Epithelial cell of prostate (primary cell): Measurements from ENCODE around the gene NOB1.

Source experiments
- DNase-seq: peaks from one replicate; pipeline ENCODE4 v3.0.0-alpha.2; 2011; ENCODE audit warnings: low read depth, low spot score
- H3K27ac ChIP-seq: fragments of 450-650 bp; 2 replicates; pipeline ENCODE4 v1.5.1; 2017; ENCODE audit warnings: mild to moderate bottlenecking

The NOB1 gene

DNA sequence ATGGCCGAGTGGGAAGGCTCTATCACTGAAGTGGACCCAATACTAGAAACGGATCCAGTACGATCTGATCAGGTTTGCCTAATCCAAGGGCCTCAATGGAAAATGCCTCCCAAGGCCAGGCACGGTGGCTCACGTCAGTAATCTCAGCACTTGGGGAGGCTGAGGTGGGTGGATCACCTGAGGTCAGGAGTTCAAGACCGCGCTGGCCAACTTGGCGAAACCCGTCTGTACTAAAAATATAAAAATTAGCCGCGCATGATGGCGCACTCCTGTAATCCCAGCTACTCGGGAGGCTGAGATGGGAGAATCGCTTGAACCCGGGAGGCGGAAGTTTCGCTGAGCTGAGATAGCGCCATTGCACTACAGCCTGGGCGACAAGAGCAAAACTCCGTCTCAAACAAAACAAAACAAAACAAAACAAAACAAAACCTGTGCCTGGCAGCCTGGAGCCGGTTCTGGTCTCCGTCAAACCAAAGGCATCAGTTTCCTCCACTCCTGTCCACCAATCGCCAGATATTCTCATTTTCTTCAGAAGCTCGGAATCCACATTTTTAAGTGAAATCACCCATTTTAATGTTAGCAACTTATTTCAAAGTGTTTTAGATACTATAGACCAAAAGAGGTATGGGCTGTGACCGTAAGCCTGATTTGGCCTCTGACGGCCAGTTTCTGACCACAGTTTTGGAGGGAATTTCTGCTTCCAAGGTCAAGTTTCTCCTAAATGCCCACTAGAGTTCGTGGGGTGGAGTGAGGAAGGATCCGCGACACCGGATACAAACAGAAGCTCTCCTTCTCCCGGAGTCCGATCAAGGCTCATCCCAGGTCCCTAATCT lies 29.0 kb downstream of the NOB1 start:
- peak overlapping the region; percentile 87 for H3K27ac ChIP-seq
- DNase-seq: no peak

DNA sequence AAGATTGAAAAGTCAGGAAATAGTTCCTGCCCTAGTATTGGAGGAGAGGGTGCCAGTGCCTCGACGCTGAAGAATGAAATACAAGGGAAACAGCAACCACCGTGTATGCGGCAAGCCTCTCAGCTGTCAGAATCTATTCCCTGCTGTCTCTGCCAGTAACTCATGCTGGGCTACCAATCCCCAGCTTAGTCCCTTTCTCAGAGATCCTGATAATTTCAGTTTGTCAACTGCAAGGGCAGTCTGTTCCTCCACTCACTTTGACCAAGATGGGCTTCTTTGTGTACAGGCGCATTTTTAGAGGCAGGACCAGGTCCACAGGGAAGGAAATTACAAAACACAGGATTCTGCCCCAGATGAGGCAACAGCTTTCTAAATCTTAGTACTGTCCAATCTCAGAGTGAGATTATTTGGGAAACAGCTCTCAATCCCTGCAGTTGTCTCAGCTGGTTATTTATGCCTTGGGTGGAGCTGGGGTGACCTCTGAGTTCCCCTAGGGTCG lies 29.7 kb downstream of the NOB1 start:
- DNase-seq: no peak
- H3K27ac ChIP-seq: peak overlapping the region; percentile 87

DNA sequence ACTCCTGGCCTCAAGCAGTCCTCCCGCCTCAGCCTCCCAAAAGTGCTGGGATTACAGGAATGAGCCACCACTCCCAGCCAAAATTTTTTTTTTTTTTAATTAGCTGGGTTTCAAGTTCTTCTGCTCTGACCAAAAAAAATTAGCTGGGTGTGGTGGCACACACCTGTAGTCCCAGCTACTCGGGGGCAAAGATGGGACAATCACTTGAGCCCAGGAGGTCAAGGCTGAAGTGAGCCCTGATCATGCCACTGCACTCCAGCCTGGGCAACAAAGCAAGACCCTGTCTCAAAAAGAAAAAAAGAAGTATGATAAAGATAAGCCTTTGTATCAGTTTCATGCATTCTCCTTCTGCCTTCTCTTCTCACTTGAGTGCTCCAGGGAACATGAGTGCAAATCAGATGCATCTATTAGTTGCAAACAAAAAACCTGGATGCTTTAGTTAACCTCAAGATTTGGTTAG lies 30.3 kb downstream of the NOB1 start:
- no peak overlapping the region for H3K27ac ChIP-seq
- no peak for DNase-seq

DNA sequence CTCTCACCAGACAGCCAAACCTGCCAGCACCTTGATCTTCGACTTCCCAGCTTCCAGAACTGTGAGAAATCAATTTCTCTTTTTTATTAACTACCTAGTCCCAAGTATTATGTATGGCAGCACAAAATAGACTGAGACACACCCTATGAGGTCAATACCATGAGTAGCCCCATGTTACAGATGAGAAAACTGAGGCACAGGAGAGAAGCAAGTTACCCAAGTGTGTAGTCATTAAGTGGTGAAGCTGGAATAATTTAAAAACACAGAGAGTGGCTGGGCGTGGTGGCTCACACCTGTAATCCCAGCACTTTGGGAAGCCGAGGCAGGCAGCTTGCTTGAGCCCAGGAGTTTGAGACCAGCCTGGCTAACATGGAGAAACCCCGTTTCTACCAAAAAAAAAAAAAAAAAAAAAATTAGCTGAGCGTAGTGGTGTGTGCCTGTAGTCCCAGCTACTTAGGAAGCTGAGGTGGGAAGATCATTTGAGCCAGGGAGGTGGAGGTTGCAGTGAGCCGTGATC lies 33.2 kb downstream of the NOB1 start:
- H3K27ac ChIP-seq: no peak overlapping the region
- no peak for DNase-seq

DNA sequence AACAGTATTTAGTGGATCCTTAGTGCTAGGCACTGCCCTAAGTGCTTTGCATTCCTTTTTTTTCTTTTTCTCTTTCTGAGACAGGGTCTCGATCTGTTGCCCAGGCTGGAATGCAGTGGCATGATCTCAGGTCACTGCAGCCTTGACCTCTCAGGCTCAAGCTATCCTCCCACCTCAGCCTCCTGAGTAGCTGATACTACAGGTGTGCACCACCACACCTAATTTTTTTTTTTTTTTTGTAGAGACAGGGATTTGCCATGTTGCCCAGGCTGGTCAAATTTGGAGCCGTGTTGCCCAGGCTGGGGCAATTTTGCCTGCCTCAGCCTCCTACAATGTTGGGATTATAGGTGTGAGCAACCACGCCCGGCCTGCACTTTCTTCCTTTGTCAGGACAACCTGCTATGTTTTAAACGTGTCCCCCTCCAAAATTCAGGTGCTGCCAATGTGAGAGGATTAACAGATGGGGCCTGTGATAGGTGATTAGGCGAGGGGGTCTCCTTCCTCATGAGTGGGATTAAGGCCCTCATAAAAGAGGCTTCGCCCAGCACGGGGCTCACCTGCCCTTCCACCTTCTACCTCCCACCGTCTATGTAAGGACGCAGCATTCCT lies 33.8 kb downstream of the NOB1 start:
- DNase-seq: no peak
- H3K27ac ChIP-seq: no peak overlapping the region

DNA sequence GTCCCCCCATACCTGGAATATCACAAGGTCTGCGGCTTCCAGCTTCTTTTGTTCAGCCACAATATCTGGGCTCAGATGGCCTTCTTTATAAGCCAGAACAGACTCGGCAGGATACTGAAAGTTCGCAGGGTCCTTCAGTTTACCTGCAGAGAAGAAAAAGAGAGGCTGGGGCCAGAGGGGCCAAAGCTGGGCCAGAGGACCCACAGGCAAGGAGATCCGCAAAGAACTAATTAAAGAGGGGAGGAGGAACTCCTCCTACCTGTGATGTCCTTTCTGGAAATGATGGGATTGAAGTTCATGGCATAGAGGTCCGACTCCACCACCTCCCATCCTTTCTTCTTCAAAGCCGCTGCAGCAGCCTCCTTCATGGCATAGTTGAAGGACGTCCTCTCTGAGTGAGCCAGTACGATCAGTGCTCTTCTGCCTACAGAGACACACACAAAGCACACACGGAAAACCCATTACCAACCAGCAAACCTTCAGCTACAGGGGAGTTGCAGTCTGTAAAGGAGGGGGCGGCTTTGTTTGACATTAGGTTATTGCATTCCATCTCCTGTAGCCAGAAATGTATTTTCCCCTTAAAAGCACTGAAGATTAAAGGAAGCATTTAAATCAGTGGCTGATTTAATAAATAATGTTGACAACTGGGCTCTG lies 36.5 kb downstream of the NOB1 start:
- no peak overlapping the region for H3K27ac ChIP-seq
- DNase-seq: no peak

DNA sequence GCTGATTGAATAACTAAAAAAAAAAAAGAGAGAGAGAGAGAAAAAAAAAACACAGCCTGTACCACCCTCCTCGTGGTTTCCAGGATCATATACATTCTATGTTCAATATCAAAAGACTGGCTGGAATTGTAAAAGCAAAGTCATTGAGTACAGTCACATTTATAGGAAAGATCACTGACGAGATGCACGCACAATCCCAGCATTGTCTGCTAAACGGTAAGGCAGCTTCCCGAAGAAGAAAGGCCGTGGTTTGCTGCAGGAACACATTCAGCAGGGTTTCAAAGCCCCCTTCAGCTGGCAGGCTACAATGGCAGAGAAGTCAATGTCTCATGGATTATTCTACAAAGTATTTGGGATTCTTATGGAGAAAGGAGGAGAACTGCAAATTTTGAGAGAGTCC lies 37.7 kb downstream of the NOB1 start:
- DNase-seq: no peak

DNA sequence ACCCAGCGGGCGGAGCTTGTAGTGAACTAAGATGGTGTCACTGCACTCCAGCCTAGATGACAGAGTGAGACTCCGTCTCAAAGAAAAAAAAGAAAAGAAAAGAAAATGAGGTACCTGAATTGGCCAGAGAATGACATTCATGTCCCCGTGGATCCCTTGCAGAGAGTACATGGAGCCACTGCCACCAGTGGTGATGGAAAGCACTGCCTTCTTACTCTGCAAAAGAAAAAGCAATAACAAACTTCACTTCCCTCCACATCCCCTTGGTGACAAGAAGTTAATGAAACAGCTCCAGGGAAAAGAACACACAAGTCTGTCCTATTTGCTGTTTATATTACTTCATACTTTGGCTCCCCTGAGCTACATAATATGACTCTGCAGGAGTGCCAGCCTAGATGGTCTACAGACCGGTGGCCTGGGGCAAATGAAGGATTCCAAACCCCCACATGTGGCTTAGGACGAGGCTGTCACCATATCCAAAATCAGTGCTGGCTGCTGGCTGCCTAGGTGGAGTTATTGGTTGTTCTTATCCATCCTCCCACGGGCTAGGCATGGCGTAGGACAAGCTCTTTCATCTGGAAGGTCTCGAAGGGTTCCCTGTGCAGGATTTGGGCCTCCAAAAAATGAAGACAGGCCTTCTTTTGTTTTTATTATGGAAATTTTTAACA lies 41.7 kb downstream of the NOB1 start:
- no peak overlapping the region for H3K27ac ChIP-seq
- DNase-seq: no peak

More for the DNA sequence above, 37.7 kb downstream of the NOB1 start:
- H3K27ac ChIP-seq: no peak overlapping the region

DNA sequence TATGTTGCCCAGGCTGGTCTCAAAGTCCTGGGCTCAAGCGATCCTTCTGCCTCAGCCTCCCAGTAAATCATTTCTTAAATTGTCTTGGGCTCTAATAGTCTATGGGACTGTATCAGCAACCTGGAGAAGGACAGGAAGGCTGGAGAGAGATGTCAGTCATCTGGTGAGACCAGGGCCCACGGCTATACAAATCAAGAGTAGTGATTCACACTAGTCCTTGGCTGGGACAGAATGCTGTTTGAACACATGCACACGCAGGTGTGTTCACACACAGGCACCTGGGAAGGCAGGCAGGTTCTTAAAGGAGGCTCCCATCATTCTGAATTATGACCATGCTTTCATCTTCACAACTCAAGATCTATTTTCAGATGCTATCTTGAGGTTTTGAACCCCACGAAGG lies 42.4 kb downstream of the NOB1 start:
- DNase-seq: no peak
- H3K27ac ChIP-seq: peak overlapping the region; percentile 67

DNA sequence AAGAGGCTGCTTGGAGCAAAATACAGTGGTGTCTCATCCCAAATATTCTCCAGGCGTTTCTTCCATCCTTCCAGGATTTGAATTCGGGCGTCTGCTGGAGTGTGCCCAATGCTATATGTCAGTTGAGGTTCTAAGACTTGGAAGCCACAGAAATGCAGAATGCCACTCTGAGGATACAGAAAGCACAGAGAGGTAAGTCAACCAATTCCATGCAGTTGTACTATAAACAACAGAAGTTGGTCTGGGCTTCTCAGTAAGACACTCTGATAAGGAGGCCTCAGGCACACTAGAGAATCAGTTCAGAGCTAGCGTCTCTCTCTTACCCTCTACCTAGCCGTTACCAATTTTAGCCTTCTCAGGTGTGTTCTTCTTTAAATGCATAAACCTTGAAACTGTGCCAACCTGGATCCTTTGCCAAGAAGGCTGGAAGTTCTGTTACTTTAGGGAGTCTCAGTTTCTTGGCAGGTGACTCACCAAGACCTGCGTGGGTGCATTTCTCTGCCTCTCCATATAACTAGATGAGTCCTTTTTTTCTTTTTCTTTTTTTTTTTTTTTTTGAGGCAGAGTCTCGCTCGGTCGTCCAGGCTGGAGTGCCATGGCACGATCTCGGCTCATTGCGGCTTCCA lies 43.5 kb downstream of the NOB1 start:
- H3K27ac ChIP-seq: peak overlapping the region; percentile 67
- DNase-seq: peak; percentile 87

DNA sequence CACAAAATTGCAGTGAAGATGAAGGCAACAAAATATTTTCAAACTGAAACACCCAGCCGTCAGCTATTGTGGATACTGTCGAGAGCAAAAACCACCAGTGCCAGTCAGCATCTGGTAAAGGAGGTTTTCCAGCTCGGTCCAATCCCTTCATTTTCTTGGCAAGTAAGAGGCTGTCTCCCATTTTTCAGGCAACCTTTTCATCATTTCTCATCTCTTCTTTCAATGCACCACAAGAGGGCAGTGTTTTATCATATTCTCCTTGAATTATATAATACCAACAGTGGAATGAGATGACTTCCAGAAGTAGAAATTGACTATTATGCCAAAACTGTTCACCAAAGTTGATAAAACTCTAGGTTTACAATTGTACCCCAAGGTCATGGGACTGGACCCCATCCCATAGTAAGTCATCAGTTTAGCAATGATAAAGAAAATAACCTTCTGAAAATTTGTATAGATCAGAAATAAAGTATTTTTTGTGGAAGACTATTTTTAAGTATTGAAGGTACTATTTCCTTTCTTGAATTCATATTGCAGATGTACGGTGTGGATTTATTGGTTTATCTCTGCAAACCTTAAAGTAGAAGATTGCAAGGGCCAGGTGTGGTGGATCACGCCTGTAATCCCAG lies 45.2 kb downstream of the NOB1 start:
- DNase-seq: no peak
- H3K27ac ChIP-seq: peak overlapping the region; percentile 67

DNA sequence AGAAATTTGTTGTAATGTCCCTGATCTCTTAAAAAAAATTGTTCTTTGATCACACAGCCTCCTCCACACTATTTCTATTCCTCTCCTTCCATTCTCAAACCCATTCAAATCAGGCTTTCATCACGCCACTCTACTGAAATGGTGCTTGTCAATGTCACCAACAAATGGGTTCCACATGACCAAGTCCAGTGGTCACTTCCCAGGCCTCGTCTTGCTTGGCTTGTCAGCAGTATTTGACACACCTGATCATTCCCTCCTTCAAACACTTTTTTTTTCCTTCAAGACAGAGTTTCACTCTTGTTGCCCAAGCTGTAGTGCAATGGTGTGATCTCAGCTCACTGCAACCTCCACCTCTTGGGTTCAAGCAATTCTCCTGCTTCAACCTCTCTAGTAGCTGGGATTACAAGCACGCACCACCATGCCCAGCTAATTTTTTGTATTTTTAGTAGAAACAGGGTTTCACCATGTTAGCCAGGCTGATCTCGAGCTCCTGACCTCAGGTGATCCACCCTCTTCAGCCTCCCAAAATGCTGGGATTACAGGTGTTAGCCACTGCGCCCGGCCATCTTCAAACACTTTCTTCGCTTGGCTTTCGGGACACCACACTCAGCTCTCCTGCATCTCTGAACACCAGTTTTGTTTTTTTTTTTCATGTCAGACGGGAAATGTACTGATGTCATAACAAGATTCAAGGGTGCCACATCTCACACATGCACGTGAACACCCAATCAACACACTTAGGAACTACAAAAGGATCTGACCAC lies 46.6 kb downstream of the NOB1 start:
- H3K27ac ChIP-seq: no peak overlapping the region
- no peak for DNase-seq

DNA sequence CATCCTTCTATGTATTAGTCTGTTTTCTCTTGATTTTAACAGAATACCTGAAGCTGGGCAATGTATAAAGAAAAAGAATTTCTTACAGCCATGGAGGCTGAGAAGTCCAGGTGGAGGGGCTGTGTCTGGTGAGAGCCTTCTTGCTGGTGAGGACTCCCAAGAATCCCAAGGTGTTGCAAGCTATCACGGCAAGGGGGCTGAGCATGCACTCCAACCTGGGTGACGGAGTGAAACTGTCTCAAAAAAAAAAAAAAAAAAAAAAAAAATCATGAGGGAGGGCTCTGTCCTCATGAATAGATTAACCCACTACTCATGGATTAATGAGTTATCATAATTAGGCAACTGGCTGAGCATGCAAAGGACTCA lies 47.8 kb downstream of the NOB1 start:
- H3K27ac ChIP-seq: peak overlapping the region; percentile 56

DNA sequence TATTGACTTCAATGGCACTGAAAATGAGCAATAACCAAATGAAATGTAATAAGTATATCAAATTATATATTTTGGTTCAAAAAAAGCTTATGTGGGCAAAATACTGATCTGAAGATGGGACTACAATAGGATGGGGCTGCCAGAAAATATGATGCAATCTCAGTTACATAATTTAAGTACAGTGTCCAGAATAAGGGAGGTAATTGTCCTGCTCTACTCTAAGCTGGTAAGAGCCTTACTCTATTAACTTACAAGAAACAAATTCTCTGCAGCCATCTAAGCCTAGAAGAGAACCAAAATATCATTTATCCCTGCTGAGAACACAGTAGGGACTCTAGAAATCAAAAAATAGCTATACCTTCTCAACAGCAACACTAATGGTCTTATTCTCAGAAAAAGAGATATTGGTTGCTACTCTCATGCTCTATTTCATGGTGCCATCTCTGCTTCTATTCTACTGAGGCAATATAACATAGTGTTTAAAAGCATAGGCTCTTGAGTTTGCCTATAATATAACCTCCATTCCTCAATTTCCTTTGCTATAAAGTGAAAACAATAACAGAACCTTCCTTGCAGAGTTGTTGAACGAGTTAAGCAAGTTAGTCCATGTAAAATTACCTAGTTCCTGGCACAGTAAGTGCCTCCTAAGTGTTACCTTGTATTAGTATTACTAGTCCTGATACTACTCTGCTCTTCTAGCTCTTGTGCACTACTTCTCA lies 48.3 kb downstream of the NOB1 start:
- peak overlapping the region; percentile 56 for H3K27ac ChIP-seq
- DNase-seq: no peak

More for the DNA sequence above, 47.8 kb downstream of the NOB1 start:
- no peak for DNase-seq

DNA sequence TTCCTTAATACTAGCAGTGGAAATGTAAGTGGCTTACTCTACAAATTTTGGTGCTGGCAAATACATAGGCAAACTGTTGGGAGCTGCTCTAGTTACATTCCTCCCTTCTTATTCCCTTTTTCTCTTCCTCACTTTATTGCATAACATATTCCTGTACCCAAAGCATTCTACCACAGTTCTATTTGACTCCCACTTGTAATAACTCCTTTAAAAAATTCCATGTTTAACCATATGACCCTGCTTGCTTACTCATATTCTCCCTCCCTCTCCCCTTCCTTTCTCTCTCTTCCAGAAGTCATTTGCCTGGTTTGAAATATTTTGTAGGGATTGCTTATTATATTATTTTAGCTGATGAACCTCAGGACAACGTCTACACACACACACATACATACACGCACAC lies 51.1 kb downstream of the NOB1 start:
- no peak for DNase-seq

DNA sequence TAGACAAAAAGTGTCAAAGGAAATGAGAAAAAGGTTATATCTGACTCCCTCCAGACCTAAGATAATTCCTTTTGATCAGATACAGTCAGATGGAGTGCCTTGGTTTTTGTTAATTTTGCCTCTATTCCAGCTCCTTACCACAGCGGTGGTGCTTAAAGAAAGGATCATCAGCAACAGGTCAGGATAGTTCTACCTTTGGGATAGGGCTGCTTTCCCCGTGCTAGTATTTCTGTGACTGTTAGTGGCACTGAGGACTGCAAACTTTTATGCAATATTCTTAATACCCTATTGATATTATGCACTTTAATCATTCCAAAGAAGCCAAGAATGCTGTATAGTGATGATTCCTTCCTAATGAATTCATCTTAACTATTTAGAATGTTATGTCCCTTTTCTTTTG lies 52.9 kb downstream of the NOB1 start:
- H3K27ac ChIP-seq: no peak overlapping the region
- DNase-seq: no peak

More for the DNA sequence above, 51.1 kb downstream of the NOB1 start:
- no peak overlapping the region for H3K27ac ChIP-seq

DNA sequence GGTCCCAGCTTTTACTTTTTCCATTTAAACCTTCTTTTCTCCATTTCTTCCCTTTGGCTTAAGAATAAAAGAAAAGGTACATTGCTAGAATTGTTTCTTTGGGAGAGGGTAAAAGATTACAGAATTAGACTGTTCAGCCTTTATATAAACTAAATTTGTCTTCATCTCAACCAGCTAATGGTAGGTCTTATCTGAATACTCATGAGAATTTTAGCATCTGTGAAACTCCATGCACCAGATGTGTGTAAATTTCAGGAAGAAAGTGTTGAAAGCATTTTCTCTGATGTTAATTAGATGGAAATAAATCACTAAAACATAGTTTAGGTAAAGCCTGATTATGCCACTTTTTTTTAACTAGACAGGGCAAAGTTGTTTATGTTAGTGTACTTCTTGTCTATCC lies 53.3 kb downstream of the NOB1 start:
- H3K27ac ChIP-seq: no peak overlapping the region
- DNase-seq: no peak

DNA sequence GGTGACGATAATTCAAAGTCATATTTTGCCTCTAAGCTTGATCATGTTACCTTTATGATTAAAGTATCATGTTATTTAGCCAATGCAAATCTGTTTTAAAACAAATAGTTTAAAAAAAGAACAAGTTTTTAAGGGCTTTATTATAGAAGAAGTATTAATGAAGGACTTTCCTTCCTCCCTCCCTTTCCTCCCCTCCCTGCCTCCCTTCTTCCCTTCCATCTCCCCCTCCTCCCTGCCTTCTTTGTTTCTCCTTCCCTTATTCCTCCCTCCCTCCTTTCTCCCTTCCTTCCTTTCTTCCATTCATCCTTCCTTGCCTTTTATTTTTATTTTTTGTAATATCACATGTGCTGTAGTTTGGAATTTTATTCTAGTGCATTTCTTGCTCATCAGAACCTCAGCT lies 54.8 kb downstream of the NOB1 start:
- H3K27ac ChIP-seq: no peak overlapping the region
- DNase-seq: no peak
